Activated CD4-positive, alpha-beta T cell treated with anti-CD3 and anti-CD28 coated beads, Interleukin-2, amount 10 ng/mL, durations not matched to agents 7 days and 5 days (primary cell): ENCODE data around the gene DLEC1. TPM values are rescaled to one million over a fixed set of nuclear protein-coding genes. Genes with fewer than 3 reads are reported as not detected.

Experiments used
- CTCF ChIA-PET: fragments of 350-600 bp; sonication (Branson Sonifier 250); formaldehyde crosslinking; loops from one replicate; lab custom pipeline; 2021; ENCODE audit warnings: antibody characterized with exemption; lab: Charles Lee
- POLR2A ChIA-PET: fragments of 350-600 bp; sonication (Branson Sonifier 250); formaldehyde crosslinking; loops from one replicate; lab custom pipeline; 2021; ENCODE audit warnings: antibody characterized with exemption; lab: Charles Lee
- DNase-seq: peaks from one replicate; pipeline ENCODE4 v3.0.0-alpha.2; 2020
- H3K27ac Mint-ChIP-seq: one replicate; pipeline ENCODE4 v1.8.0; 2021; ENCODE audit warnings: mild to moderate bottlenecking, moderate library complexity, mixed read lengths
- H3K27me3 Mint-ChIP-seq: one replicate; pipeline ENCODE4 v1.8.0; 2021; ENCODE audit warnings: mixed read lengths
- H3K36me3 Mint-ChIP-seq: one replicate; pipeline ENCODE4 v1.8.0; 2021; ENCODE audit warnings: low read depth, mixed read lengths
- H3K4me1 Mint-ChIP-seq: one replicate; pipeline ENCODE4 v1.8.0; 2021; ENCODE audit warnings: mixed read lengths
- H3K4me3 Mint-ChIP-seq: one replicate; pipeline ENCODE4 v1.8.0; 2021; ENCODE audit warnings: mild to moderate bottlenecking, moderate library complexity, mixed read lengths
- H3K9me3 Mint-ChIP-seq: one replicate; pipeline ENCODE4 v1.8.0; 2021; ENCODE audit warnings: mixed read lengths
- total RNA-seq, 2 experiments: library from RNA; stranded (reverse); gene quantifications; one replicate each; pipeline ENCODE4 v1.2.3, GENCODE V29; 2021

Gene DLEC1
- total RNA-seq, 2 experiments from 2014 or later = 1.4 to 2.3 TPM

GRCh38 chr3:37995652-37996641, 43.1 kb upstream of the DLEC1 start:
- DNase-seq = peak; percentile 49
- CTCF ChIA-PET = interaction anchor here (0.5 to 1.4 kb wide), 13 partner anchors 9 to 1003 kb away, joined by 3 to 10 read pairs (median 4); partner anchors contain the start of genes DLEC1, EPM2AIP1, MLH1 and OXSR1
- H3K4me1 Mint-ChIP-seq = peaks cover 62% of the 10 kb centered on the region
- peak overlapping the region; percentile 95 for H3K27ac Mint-ChIP-seq
- peaks cover 37% of the 10 kb centered on the region for H3K36me3 Mint-ChIP-seq
- peak overlapping the region; percentile 90 for H3K4me3 Mint-ChIP-seq
- H3K9me3 Mint-ChIP-seq = no peaks in the 10 kb centered on the region
- POLR2A ChIA-PET = no interaction called here
- H3K27me3 Mint-ChIP-seq = no peaks in the 10 kb centered on the region

- H3K4me3 Mint-ChIP-seq = peak overlapping the region; percentile 17
- peak overlapping the region; percentile 95 for H3K27ac Mint-ChIP-seq
- peaks cover 39% of the 10 kb centered on the region for H3K36me3 Mint-ChIP-seq
- peaks cover 62% of the 10 kb centered on the region for H3K4me1 Mint-ChIP-seq
- CTCF ChIA-PET = interaction anchor here (0.5 to 1.4 kb wide), 22 partner anchors 8 to 1004 kb away, joined by 3 to 10 read pairs (median 4); partner anchors contain the start of genes DLEC1, EPM2AIP1, MLH1 and OXSR1
- no peaks in the 10 kb centered on the region for H3K9me3 Mint-ChIP-seq
- no peaks in the 10 kb centered on the region for H3K27me3 Mint-ChIP-seq
- POLR2A ChIA-PET = no interaction called here
- DNase-seq = peak; percentile 87
Observed at GRCh38 chr3:37996785-37997301, 42.2 kb upstream of the DLEC1 start.

DNA sequence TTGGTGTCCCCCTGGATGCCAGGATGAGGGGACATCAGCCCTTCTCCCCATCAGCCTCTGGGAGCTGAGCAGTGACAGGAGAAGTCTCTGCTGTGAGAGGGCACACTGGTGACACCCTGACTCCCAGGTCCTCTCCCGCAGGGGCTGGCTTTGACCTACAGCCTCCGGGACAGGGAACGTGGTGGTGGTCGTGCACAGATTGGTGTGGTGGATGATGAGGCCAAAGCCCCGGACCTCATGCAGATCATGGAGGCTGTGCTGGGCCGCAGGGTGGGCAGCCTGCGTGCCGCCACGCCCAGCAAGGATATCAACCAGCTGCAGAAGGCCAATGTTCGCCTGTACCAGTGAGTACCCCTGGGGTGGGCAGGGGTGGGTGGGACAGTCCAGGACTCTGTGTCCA, 41.7 kb upstream of the DLEC1 start:
- no peak for DNase-seq
- Mint-ChIP-seq H3K36me3 (peaks cover 42% of the 10 kb centered on the region), H3K27ac (no peak overlapping the region), H3K27me3 (no peaks in the 10 kb centered on the region), H3K4me3 (no peak overlapping the region), H3K4me1 (peaks cover 62% of the 10 kb centered on the region), H3K9me3 (no peaks in the 10 kb centered on the region)
- ChIA-PET POLR2A (no interaction called here), CTCF (interaction anchor here (0.6 to 1.4 kb wide), 21 partner anchors 8 to 1004 kb away, joined by 3 to 10 read pairs (median 4); partner anchors contain the start of genes DLEC1, EPM2AIP1, MLH1 and OXSR1)

GRCh38 chr3:37997791-37998370, 41.1 kb upstream of the DLEC1 start:
- H3K9me3 Mint-ChIP-seq = no peaks in the 10 kb centered on the region
- CTCF ChIA-PET = interaction anchor here (0.6 to 1.4 kb wide), 8 partner anchors 10 to 962 kb away, joined by 3 to 10 read pairs (median 4); partner anchors contain the start of gene DLEC1
- POLR2A ChIA-PET = interaction anchor here (0.5 kb wide), 1 partner anchor 29 kb away, joined by 3 read pairs; no protein-coding TSS in a partner anchor
- no peak overlapping the region for H3K4me3 Mint-ChIP-seq
- peaks cover 61% of the 10 kb centered on the region for H3K4me1 Mint-ChIP-seq
- peak overlapping the region; percentile 95 for H3K27ac Mint-ChIP-seq
- no peak for DNase-seq
- no peaks in the 10 kb centered on the region for H3K27me3 Mint-ChIP-seq
- H3K36me3 Mint-ChIP-seq = peaks cover 44% of the 10 kb centered on the region

- POLR2A ChIA-PET = no interaction called here
- H3K36me3 Mint-ChIP-seq = peaks cover 41% of the 10 kb centered on the region
- DNase-seq = no peak
- no peak overlapping the region for H3K4me3 Mint-ChIP-seq
- peaks cover 54% of the 10 kb centered on the region for H3K4me1 Mint-ChIP-seq
- peak overlapping the region; percentile 70 for H3K27ac Mint-ChIP-seq
- CTCF ChIA-PET = no interaction called here
- H3K9me3 Mint-ChIP-seq = no peaks in the 10 kb centered on the region
- no peaks in the 10 kb centered on the region for H3K27me3 Mint-ChIP-seq
Observed at GRCh38 chr3:37999836-38000235, 39.2 kb upstream of the DLEC1 start.

DNA sequence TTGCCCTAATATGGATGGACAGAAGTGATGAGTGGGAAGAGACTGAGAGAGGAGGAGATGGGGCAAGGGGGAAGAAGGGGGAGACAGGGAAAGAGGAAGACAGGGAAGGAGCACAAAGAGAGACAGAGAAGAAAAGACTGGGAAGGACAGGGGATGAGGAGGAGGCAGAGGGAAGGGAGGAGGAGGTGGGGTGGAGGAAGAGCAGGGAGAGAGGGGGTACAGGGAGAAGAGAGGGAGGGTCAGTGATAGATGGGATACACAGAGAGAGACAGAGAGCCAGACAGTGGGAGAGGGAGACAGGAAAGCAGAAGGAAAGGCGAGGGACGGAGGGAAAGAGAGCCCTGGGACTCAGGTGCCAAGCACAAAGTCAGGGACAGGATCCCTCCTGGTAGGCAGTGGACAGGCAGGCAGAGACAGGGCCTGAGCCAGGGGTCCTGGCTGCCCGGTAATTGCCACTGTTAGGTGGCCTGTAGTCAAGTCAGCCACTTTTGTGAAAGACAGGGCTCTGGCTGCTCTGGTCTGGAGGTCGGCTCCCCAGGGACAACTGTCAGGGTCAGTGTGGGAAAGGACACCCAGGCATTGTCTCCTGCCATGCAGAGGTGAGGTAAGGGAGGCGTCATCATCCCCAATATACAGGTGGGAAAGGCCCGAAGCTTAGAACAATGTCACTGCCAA, 38.6 kb upstream of the DLEC1 start:
- peaks cover 39% of the 10 kb centered on the region for H3K36me3 Mint-ChIP-seq
- H3K4me3 Mint-ChIP-seq = no peak overlapping the region
- DNase-seq = no peak
- H3K4me1 Mint-ChIP-seq = peaks cover 53% of the 10 kb centered on the region
- H3K27me3 Mint-ChIP-seq = no peaks in the 10 kb centered on the region
- CTCF ChIA-PET = interaction anchor here (1.4 kb wide), 1 partner anchor 25 kb away, joined by 3 read pairs; no protein-coding TSS in a partner anchor
- POLR2A ChIA-PET = no interaction called here
- peak overlapping the region; percentile 27 for H3K27ac Mint-ChIP-seq
- H3K9me3 Mint-ChIP-seq = no peaks in the 10 kb centered on the region

GRCh38 chr3:38000965-38001455, 38.0 kb upstream of the DLEC1 start:
- POLR2A ChIA-PET = no interaction called here
- H3K4me3 Mint-ChIP-seq = no peak overlapping the region
- peaks cover 32% of the 10 kb centered on the region for H3K36me3 Mint-ChIP-seq
- no peak for DNase-seq
- H3K27me3 Mint-ChIP-seq = no peaks in the 10 kb centered on the region
- no peaks in the 10 kb centered on the region for H3K9me3 Mint-ChIP-seq
- peaks cover 47% of the 10 kb centered on the region for H3K4me1 Mint-ChIP-seq
- CTCF ChIA-PET = interaction anchor here (1.0 to 1.4 kb wide), 3 partner anchors 10 to 145 kb away, joined by 3 read pairs; no protein-coding TSS in a partner anchor
- no peak overlapping the region for H3K27ac Mint-ChIP-seq

- peaks cover 27% of the 10 kb centered on the region for H3K36me3 Mint-ChIP-seq
- peaks cover 41% of the 10 kb centered on the region for H3K4me1 Mint-ChIP-seq
- ChIA-PET CTCF (interaction anchor here (1.0 to 1.4 kb wide), 6 partner anchors 10 to 146 kb away, joined by 3 to 6 read pairs (median 3); no protein-coding TSS in a partner anchor), POLR2A (no interaction called here)
- no peak overlapping the region for H3K4me3 Mint-ChIP-seq
- H3K27me3 Mint-ChIP-seq = no peaks in the 10 kb centered on the region
- no peak for DNase-seq
- no peak overlapping the region for H3K27ac Mint-ChIP-seq
- no peaks in the 10 kb centered on the region for H3K9me3 Mint-ChIP-seq
Observed at GRCh38 chr3:38001456-38002081, 37.4 kb upstream of the DLEC1 start.

GRCh38 chr3:38002291-38002876, 36.6 kb upstream of the DLEC1 start:
- H3K27me3 Mint-ChIP-seq = no peaks in the 10 kb centered on the region
- ChIA-PET CTCF (interaction anchor here (1.0 to 1.3 kb wide), 4 partner anchors 11 to 146 kb away, joined by 3 to 6 read pairs (median 3); no protein-coding TSS in a partner anchor), POLR2A (no interaction called here)
- no peaks in the 10 kb centered on the region for H3K9me3 Mint-ChIP-seq
- H3K4me3 Mint-ChIP-seq = no peak overlapping the region
- no peak for DNase-seq
- no peak overlapping the region for H3K27ac Mint-ChIP-seq
- H3K36me3 Mint-ChIP-seq = peaks cover 19% of the 10 kb centered on the region
- peaks cover 33% of the 10 kb centered on the region for H3K4me1 Mint-ChIP-seq

- ChIA-PET CTCF (interaction anchor here (1.0 to 1.6 kb wide), 4 partner anchors 10 to 19 kb away, joined by 3 to 8 read pairs (median 4); no protein-coding TSS in a partner anchor), POLR2A (no interaction called here)
- H3K4me1 Mint-ChIP-seq = peaks cover 30% of the 10 kb centered on the region
- peaks cover 19% of the 10 kb centered on the region for H3K36me3 Mint-ChIP-seq
- H3K27ac Mint-ChIP-seq = no peak overlapping the region
- H3K9me3 Mint-ChIP-seq = no peaks in the 10 kb centered on the region
- H3K4me3 Mint-ChIP-seq = no peak overlapping the region
- H3K27me3 Mint-ChIP-seq = no peaks in the 10 kb centered on the region
- no peak for DNase-seq
Observed at GRCh38 chr3:38002940-38003339, 36.1 kb upstream of the DLEC1 start.

GRCh38 chr3:38003371-38003816, 35.6 kb upstream of the DLEC1 start:
- peak; percentile 49 for DNase-seq
- no peaks in the 10 kb centered on the region for H3K27me3 Mint-ChIP-seq
- H3K36me3 Mint-ChIP-seq = peaks cover 19% of the 10 kb centered on the region
- H3K4me1 Mint-ChIP-seq = peaks cover 26% of the 10 kb centered on the region
- ChIA-PET CTCF (interaction anchor here (0.7 to 1.6 kb wide), 8 partner anchors 10 to 42 kb away, joined by 3 to 8 read pairs (median 4); no protein-coding TSS in a partner anchor), POLR2A (no interaction called here)
- H3K27ac Mint-ChIP-seq = no peak overlapping the region
- no peaks in the 10 kb centered on the region for H3K9me3 Mint-ChIP-seq
- H3K4me3 Mint-ChIP-seq = no peak overlapping the region
